Psoas muscle (tissue), 8 donors: ENCODE measurements around the gene FBRSL1. TPM values are rescaled to one million over a fixed set of nuclear protein-coding genes. Genes with fewer than 3 reads are reported as not detected.

Experiments
- ATAC-seq, 4 donors: fragments of 200-7000 bp; cut with Tn5 transposase; one replicate each; pipeline ENCODE4 v1.9.1; 2020; ENCODE audit warnings: moderate library complexity in 3 of 4, mild to moderate bottlenecking in 2 of 4
- DNase-seq, 2 donors: peaks; one replicate each; pipeline ENCODE4 v3.0.0-alpha.2; 2020
- H3K27ac ChIP-seq: fragments of 200-600 bp; one replicate; pipeline ENCODE4 v1.8.0; 2022
- H3K27me3 ChIP-seq, 3 donors: fragments of 200-600 bp in 1 of 3; one replicate each; pipeline versions ENCODE4 v1.6.1 to v1.8.0; 2013 to 2022; ENCODE audit warnings: low read length in 2 of 3, mild to moderate bottlenecking in 2 of 3, moderate library complexity in 1 of 3; ENCODE audit not compliant: insufficient read depth in 3 of 3
- H3K36me3 ChIP-seq, 2 donors: fragments of 200-600 bp in 1 of 2; one replicate each; pipeline versions ENCODE4 v1.6.1 to v1.8.0; 2013 to 2022; ENCODE audit warnings: low read depth in 1 of 2, mild to moderate bottlenecking in 1 of 2, moderate library complexity in 1 of 2; ENCODE audit not compliant: insufficient read depth in 1 of 2
- H3K4me1 ChIP-seq: fragments of 200-600 bp; one replicate; pipeline ENCODE4 v1.8.0; 2022
- H3K4me3 ChIP-seq: fragments of 200-600 bp; one replicate; pipeline ENCODE4 v1.8.0; 2022; ENCODE audit warnings: mild to moderate bottlenecking
- H3K9me3 ChIP-seq: fragments of 200-600 bp; one replicate; pipeline ENCODE4 v1.8.0; 2022
- CTCF ChIP-seq: fragments of 200-600 bp; IDR thresholded peaks from one replicate; pipeline ENCODE4 v1.8.0; 2022; ENCODE audit warnings: antibody characterized with exemption
- WGBS, 3 donors: extraction: QIAGEN DNeasy Blood & Tissue Kit; methylation state at CpG; one replicate each; pipeline versions ENCODE4 v1.1.6 to v1.1.7; 2013; 5-methylcytosine and 5-hydroxymethylcytosine counted together
- intact Hi-C, 2 donors: fragments of 100-400 bp; cut with DNase I; formaldehyde crosslinking; loops; one replicate each; pipeline versions ENCODE4 v1.11.0 to v1.14.2; 2022
- polyA plus RNA-seq, 3 donors: library from polyadenylated mRNA; stranded (reverse); fragments of 200-250 nt; gene quantifications; one replicate each; pipeline ENCODE4 v1.2.3, GENCODE V29; 2013
- total RNA-seq, 4 donors: library from RNA; stranded (reverse); fragmentation: NEBNext Ultra II Directional in 2 of 4; extraction: Animal tissue kit (Norgen Biotek cat#: 25700) in 2 of 4; gene quantifications; one replicate each; pipeline versions ENCODE4 v1.2.1 to v1.2.4, GENCODE V29; 2021 to 2023
- donor health status: healthy with polysubstance abuse.
- donor health status: DM: no; HTN: no; CAD: no; lungs with moderate emphysema.
- donor health status: Bipolar disorder and iron deficiency.
- donor health status: healthy.
- donor health status: DM: yes; HTN: yes; CAD: no.
- donor health status: DM: no; HTN: no; CAD: no.
- donor health status: DM: no; HTN: no; CAD: no.
- donor health status: DM: yes; HTN: yes; CAD: no.

Gene FBRSL1
- total and polyA plus RNA-seq, 7 donors, result 23.0 to 54.5 (median 40.1) TPM

DNA sequence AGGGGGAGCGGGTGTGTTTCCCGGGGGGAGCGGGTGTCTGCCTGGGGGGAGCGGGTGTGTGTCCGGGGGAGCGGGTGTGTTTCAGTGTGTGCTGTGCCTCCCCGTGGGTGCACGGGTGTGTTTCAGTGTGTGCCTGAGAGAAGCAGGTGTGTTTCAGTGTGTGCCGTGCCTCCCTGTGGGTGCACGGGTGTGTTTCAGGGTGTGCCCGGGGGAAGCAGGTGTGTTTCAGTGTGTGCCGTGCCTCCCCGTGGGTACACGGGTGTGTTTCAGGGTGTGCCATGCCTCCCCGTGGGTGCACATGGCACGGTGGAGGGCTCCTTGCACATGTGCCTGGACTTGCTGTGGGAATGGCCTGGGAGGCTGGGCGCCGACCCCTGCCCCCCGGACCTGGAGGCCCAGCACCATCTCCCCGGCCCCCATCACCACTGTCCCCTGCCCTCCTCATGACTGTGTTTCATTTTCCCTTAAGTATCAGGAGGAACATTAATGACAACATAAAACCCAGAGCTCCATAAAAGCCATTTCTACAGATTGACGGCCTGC, 38.7 kb downstream of the FBRSL1 start:
- H3K4me3 ChIP-seq, result no peak overlapping the region
- no peaks in the 10 kb centered on the region for H3K27me3 ChIP-seq
- peaks cover 0 to 5% of the 10 kb centered on the region in 2 donors for H3K36me3 ChIP-seq
- DNase-seq (no peak), ATAC-seq (no peak)
- no peaks in the 10 kb centered on the region for H3K9me3 ChIP-seq
- intact Hi-C loops, result loop anchor here in 1 of 2 donors (10.0 kb wide), 1 partner anchor 374 kb away; no protein-coding TSS in a partner anchor
- peaks cover 4% of the 10 kb centered on the region for H3K4me1 ChIP-seq
- no peak for TF ChIP-seq CTCF
- WGBS, 3 donors, result 93 to 94% (median 94%) methylated on average over 21 of the region's 21 CpGs
- H3K27ac ChIP-seq, result no peak overlapping the region

- no peak for TF ChIP-seq CTCF
- DNase-seq, result no peak
- Histone ChIP-seq H3K9me3 (no peaks in the 10 kb centered on the region), H3K27ac (no peak overlapping the region), H3K27me3 (no peaks in the 10 kb centered on the region), H3K4me1 (peaks cover under 1% of the 10 kb centered on the region), H3K4me3 (no peak overlapping the region), H3K36me3 (peaks cover 0 to 5% of the 10 kb centered on the region in 2 donors)
- intact Hi-C loops, result loop anchor here in 1 of 2 donors (10.0 kb wide), 1 partner anchor 374 kb away; no protein-coding TSS in a partner anchor
- no peak for ATAC-seq
- 92 to 96% (median 92%) methylated on average over 9 to 11 of the region's 11 CpGs for WGBS, 3 donors
These were observed 39.3 kb downstream of the FBRSL1 start for GRCh38 chr12:132529156-132529839.

GRCh38 chr12:132529906-132530305, 40.0 kb downstream of the FBRSL1 start:
- ATAC-seq (no peak), DNase-seq (no peak)
- Histone ChIP-seq H3K4me1 (no peaks in the 10 kb centered on the region), H3K27ac (no peak overlapping the region), H3K27me3 (no peaks in the 10 kb centered on the region), H3K36me3 (peaks cover 0 to 5% of the 10 kb centered on the region in 2 donors), H3K4me3 (no peak overlapping the region), H3K9me3 (no peaks in the 10 kb centered on the region)
- WGBS, 3 donors, result 93 to 96% (median 94%) methylated on average over 10 of the region's 10 CpGs
- TF ChIP-seq CTCF, result no peak
- intact Hi-C loops, result loop anchor here in 1 of 2 donors (10.0 kb wide), 1 partner anchor 375 kb away; no protein-coding TSS in a partner anchor

DNA sequence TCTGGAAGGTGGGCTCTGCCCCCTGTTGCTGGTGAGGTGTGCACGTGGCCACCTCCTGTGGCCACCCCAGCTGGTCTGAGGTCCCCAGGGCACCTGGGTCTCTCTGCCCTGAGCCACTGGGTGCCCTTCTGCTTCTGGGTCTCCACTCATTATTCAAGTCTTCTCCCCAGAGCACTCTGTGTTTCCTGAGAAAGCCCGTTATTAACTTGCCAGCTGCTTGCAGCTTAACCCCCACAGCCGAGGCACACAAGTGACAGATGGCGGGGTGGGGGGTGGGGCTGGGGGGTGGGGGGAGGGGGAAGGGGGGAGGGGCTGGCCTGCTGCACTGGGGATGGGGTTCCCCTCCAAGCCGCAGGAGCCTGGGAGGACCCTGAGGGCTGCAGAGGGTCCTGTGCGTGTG, 40.5 kb downstream of the FBRSL1 start:
- intact Hi-C loops, result no loop called here
- no peak for TF ChIP-seq CTCF
- no peak for ATAC-seq
- DNase-seq, result no peak
- WGBS, 3 donors, result 72 to 80% (median 80%) methylated on average over 4 to 6 of the region's 6 CpGs
- Histone ChIP-seq H3K36me3 (peaks cover 0 to 5% of the 10 kb centered on the region in 2 donors), H3K27ac (no peak overlapping the region), H3K27me3 (no peaks in the 10 kb centered on the region), H3K4me1 (no peaks in the 10 kb centered on the region), H3K9me3 (no peaks in the 10 kb centered on the region), H3K4me3 (no peak overlapping the region)
